NCI-H1694 (cell line): ENCODE results near the gene C22orf15.

ENCODE experiments used
- DNase-seq: peaks from one replicate; lab custom pipeline; 2025; lab: John Stamatoyannopoulos, UW

The C22orf15 gene

GRCh38 chr22:23750714-23751440, 11.9 kb upstream of the C22orf15 start, which contains the start of gene ZNF70:
Gene ZNF70, minus strand, starts transcription at chr22:23751112. Its CDS starts 5,972 bp downstream, at chr22:23745140.
- peak; percentile 47 for DNase-seq

GRCh38 chr22:23751441-23751996, 11.3 kb upstream of the C22orf15 start:
- DNase-seq, result no peak

- no peak for DNase-seq
Observed at GRCh38 chr22:23752090-23752691, 10.6 kb upstream of the C22orf15 start.

- DNase-seq, result no peak
Observed at GRCh38 chr22:23752750-23753149, 10.0 kb upstream of the C22orf15 start.

- DNase-seq, result no peak
Observed at GRCh38 chr22:23753385-23753784, 9.4 kb upstream of the C22orf15 start.

GRCh38 chr22:23754220-23754919, 8.4 kb upstream of the C22orf15 start, which contains the start of gene VPREB3:
Gene VPREB3, minus strand, starts transcription at chr22:23754425. Its CDS starts 62 bp downstream, at chr22:23754363.
- DNase-seq, result no peak

GRCh38 chr22:23754980-23755636, 7.7 kb upstream of the C22orf15 start:
- no peak for DNase-seq

GRCh38 chr22:23755711-23756110, 7.1 kb upstream of the C22orf15 start:
- DNase-seq, result no peak

- no peak for DNase-seq
Observed at GRCh38 chr22:23756891-23757290, 5.9 kb upstream of the C22orf15 start.

GRCh38 chr22:23759566-23759965, 3.2 kb upstream of the C22orf15 start:
- DNase-seq, result no peak

GRCh38 chr22:23760056-23760455, 2.7 kb upstream of the C22orf15 start:
- DNase-seq, result no peak

GRCh38 chr22:23763579-23763945, 772 bp downstream of the C22orf15 start:
- no peak for DNase-seq

GRCh38 chr22:23763954-23764353, 1.2 kb downstream of the C22orf15 start:
- DNase-seq, result no peak

GRCh38 chr22:23764899-23765881, 2.4 kb downstream of the C22orf15 start:
- DNase-seq, result no peak

- DNase-seq, result no peak
Observed at GRCh38 chr22:23767303-23767672, 4.5 kb downstream of the C22orf15 start.

- DNase-seq, result peak; percentile 60
Observed at GRCh38 chr22:23767673-23768548, 5.1 kb downstream of the C22orf15 start, which contains the start of gene CHCHD10. Gene CHCHD10, minus strand, starts transcription at chr22:23767972. Its CDS starts 98 bp downstream, at chr22:23767874.

- no peak for DNase-seq
Observed at GRCh38 chr22:23769321-23769965, 6.7 kb downstream of the C22orf15 start.

- no peak for DNase-seq
Observed at GRCh38 chr22:23772315-23772648, 9.5 kb downstream of the C22orf15 start.
